SU-DHL-6 (cell line): ENCODE results near the gene TAS2R60.

Source experiments
- H2AFZ ChIP-seq: fragments of 200-600 bp; sonication (generic); 2 replicates; pipeline ENCODE4 v1.6.1; 2014; ENCODE audit warnings: low read depth, mild to moderate bottlenecking, moderate library complexity, mixed read lengths, antibody characterized with exemption, low read length; ENCODE audit not compliant: severe bottlenecking
- H3F3A ChIP-seq: fragments of 200-600 bp; shearing (Covaris generic); 2 replicates; pipeline ENCODE4 v1.6.0; 2016; ENCODE audit warnings: antibody characterized with exemption, mild to moderate bottlenecking; ENCODE audit not compliant: insufficient read depth
- H3K27ac ChIP-seq: fragments of 200-600 bp; sonication (generic); 2 replicates; pipeline ENCODE4 v1.5.1; 2016; ENCODE audit warnings: low read depth, mild to moderate bottlenecking, low read length, moderate library complexity, mixed read lengths
- H3K27me3 ChIP-seq: fragments of 200-600 bp; sonication (generic), shearing (Covaris generic); 2 replicates; pipeline ENCODE4 v1.6.0; 2014; ENCODE audit warnings: mild to moderate bottlenecking, low read length
- H3K36me3 ChIP-seq: fragments of 200-600 bp; sonication (generic); 2 replicates; pipeline ENCODE4 v1.6.1; 2014; ENCODE audit warnings: mild to moderate bottlenecking, low read length, mixed read lengths
- H3K4me2 ChIP-seq: fragments of 300-600, 200-600 bp; shearing (Covaris generic), sonication (generic); 2 replicates; pipeline ENCODE4 v1.6.0; 2014; ENCODE audit warnings: low read length, low read depth, mild to moderate bottlenecking; ENCODE audit not compliant: poor library complexity, severe bottlenecking
- H3K4me3 ChIP-seq: fragments of 200-600 bp; sonication (generic); 2 replicates; pipeline ENCODE4 v1.5.1; 2014; ENCODE audit warnings: antibody characterized with exemption, low read length, mild to moderate bottlenecking, mixed read lengths; ENCODE audit not compliant: insufficient read depth, poor library complexity, severe bottlenecking
- H3K79me2 ChIP-seq: fragments of 200-600 bp; sonication (generic); 2 replicates; pipeline ENCODE4 v1.6.1; 2014; ENCODE audit warnings: mild to moderate bottlenecking, low read length, moderate library complexity; ENCODE audit not compliant: insufficient read depth
- H3K9ac ChIP-seq: fragments of 200-600 bp; sonication (generic); 2 replicates; pipeline ENCODE4 v1.7.0; 2014; ENCODE audit warnings: mild to moderate bottlenecking, low read length
- H3K9me2 ChIP-seq: fragments of 200-600 bp; sonication (generic); replicated peaks from 2 replicates; pipeline ENCODE4 v1.6.1; 2014; ENCODE audit warnings: low read length; ENCODE audit not compliant: insufficient read depth
- H3K9me3 ChIP-seq: fragments of 200-600 bp; sonication (generic); 2 replicates; pipeline ENCODE4 v1.6.1; 2014; ENCODE audit warnings: low read length, mixed read lengths; ENCODE audit not compliant: insufficient read depth
- H4K20me1 ChIP-seq: fragments of 200-600 bp; sonication (generic); 2 replicates; pipeline ENCODE4 v1.6.1; 2014; ENCODE audit warnings: low read depth, mild to moderate bottlenecking, antibody characterized with exemption, low read length, moderate library complexity, mixed read lengths
- EZH2phosphoT487 ChIP-seq: fragments of 200-600 bp; sonication (generic), shearing (Covaris generic); conservative IDR thresholded peaks from 2 replicates; pipeline ENCODE4 v1.6.1; 2018; ENCODE audit warnings: mild to moderate bottlenecking, antibody characterized with exemption, low read length, moderate library complexity, mixed read lengths
- TF ChIP-seq, protein P1 (sequence below): fragments of 200-600 bp; sonication (generic); IDR thresholded peaks from one replicate; pipeline ENCODE4 v1.5.1; 2017; ENCODE audit warnings: antibody characterized with exemption, mild to moderate bottlenecking, low read length, moderate library complexity; ENCODE audit not compliant: insufficient read depth, poor library complexity, severe bottlenecking

TAS2R60 gene

DNA sequence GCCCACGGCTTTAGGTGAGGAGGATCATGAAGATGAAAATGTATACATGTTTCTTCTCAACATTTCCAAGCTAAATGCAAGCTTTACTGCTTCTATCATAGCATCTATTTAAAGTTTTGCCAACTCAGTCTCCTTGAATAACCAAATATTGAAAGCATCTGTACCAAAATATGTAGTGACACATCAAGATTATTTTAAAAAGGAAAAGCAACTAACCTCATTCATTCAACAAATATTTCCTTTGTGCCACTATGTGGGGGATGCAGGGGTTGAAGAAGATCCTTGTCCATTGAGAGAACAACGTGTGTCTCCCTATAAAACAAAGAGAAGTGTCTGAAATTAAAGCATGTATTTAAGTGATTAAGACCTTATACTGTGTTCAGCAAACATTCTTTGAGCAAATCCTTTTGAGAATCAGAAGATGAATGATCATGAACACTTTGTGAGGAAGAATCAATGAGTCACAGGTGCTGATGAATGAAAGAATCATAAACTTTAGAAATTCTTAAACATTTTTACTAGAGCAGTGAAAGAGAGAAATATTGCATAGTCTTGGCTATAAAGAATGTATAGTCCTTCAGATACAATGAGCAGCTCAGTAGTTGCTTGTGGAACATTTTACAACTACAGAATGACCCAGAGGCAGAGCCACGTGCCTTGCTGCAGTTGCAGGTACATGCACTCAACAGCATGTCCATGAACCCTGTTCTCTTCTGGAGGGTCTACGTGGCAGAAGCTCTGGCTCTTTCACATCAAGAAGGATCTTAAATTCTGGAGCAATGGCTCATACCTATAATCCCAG lies 13.9 kb downstream of the TAS2R60 start:
- H3K27me3 ChIP-seq: 0 out of 2 replicates have a peak, but pooled peaks cover 1% of the 10 kb centered on the region
- no peaks in the 10 kb centered on the region for H3K9me2 ChIP-seq
- no peak overlapping the region for H3K4me3 ChIP-seq
- no peaks in the 10 kb centered on the region for H3K9me3 ChIP-seq
- no peak overlapping the region for H2AFZ ChIP-seq
- no peaks in the 10 kb centered on the region for H3K79me2 ChIP-seq
- H3K9ac ChIP-seq: no peak overlapping the region
- no peaks in the 10 kb centered on the region for H3F3A ChIP-seq
- no peak overlapping the region for H3K4me2 ChIP-seq
- no peak overlapping the region for H3K27ac ChIP-seq
- TF ChIP-seq EZH2phosphoT487: no peak
- TF ChIP-seq, protein P1, sequence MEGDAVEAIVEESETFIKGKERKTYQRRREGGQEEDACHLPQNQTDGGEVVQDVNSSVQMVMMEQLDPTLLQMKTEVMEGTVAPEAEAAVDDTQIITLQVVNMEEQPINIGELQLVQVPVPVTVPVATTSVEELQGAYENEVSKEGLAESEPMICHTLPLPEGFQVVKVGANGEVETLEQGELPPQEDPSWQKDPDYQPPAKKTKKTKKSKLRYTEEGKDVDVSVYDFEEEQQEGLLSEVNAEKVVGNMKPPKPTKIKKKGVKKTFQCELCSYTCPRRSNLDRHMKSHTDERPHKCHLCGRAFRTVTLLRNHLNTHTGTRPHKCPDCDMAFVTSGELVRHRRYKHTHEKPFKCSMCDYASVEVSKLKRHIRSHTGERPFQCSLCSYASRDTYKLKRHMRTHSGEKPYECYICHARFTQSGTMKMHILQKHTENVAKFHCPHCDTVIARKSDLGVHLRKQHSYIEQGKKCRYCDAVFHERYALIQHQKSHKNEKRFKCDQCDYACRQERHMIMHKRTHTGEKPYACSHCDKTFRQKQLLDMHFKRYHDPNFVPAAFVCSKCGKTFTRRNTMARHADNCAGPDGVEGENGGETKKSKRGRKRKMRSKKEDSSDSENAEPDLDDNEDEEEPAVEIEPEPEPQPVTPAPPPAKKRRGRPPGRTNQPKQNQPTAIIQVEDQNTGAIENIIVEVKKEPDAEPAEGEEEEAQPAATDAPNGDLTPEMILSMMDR: no peak
- no peaks in the 10 kb centered on the region for H3K36me3 ChIP-seq
- no peaks in the 10 kb centered on the region for H4K20me1 ChIP-seq

DNA sequence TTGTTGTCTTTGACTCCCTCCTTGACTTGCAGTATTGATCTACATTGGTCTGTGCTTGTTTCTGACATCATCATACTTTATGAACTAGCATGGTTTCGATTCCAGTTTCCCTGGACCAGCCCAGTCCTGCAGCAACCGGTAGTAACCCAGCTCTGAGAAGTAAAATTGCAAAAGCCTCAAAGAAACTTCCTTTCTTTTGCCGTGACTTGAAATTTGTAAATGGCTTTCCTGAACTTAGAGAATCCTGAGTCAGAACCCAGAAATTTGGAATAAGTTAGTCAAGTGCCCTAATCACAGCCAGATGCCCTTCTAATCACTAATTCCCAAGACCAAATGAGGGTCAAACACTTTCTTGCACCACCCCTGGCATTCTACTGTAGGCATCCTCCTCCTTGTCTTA lies 15.0 kb downstream of the TAS2R60 start:
- Histone ChIP-seq H3K4me2 (no peak overlapping the region), H3F3A (no peaks in the 10 kb centered on the region), H3K27me3 (no peaks in the 10 kb centered on the region), H2AFZ (no peak overlapping the region), H3K27ac (no peak overlapping the region), H3K4me3 (no peak overlapping the region), H3K79me2 (no peaks in the 10 kb centered on the region), H3K9me2 (no peaks in the 10 kb centered on the region), H3K9me3 (no peaks in the 10 kb centered on the region), H4K20me1 (no peaks in the 10 kb centered on the region), H3K36me3 (no peaks in the 10 kb centered on the region), H3K9ac (no peak overlapping the region)
- TF ChIP-seq, protein P1: no peak
- TF ChIP-seq EZH2phosphoT487: no peak

DNA sequence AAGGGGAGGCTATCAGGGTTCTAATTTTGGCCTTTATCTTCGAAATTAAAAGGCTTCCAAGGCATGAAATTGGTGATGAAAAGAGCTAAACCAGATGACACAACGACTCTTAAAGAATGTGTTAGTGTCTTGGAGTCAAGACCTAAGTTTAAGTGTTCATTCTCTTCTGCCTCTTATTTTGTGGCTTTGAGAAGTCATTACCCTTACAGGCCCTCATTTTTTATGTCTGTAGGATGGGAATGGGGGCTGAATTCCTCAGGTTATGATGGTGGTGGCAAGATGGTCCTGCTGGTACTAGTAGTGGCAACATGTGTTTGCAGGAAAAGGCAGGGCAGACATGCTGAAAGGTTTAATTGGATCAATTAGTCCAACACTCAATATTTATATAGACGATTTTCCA lies 15.4 kb downstream of the TAS2R60 start:
- Histone ChIP-seq H3K4me3 (no peak overlapping the region), H3K9me3 (no peaks in the 10 kb centered on the region), H4K20me1 (no peaks in the 10 kb centered on the region), H3K9me2 (no peaks in the 10 kb centered on the region), H3K79me2 (no peaks in the 10 kb centered on the region), H2AFZ (no peak overlapping the region), H3K36me3 (no peaks in the 10 kb centered on the region), H3F3A (no peaks in the 10 kb centered on the region), H3K27ac (no peak overlapping the region), H3K27me3 (no peaks in the 10 kb centered on the region), H3K4me2 (no peak overlapping the region), H3K9ac (no peak overlapping the region)
- TF ChIP-seq, protein P1: no peak
